ENCODE data around the gene PCDHGB3. TPM values are rescaled to one million over a fixed set of nuclear protein-coding genes. Genes with fewer than 3 reads are reported as not detected.
A peak's percentile ranks its signal among the peaks of the same experiment; 100 is the strongest.
"Not testable (repeated sequence)": the region's sequence is repeated elsewhere in the genome, so short reads cannot be mapped to it uniquely, and the experiment has no call there.

Gene PCDHGB3
- total and polyA plus RNA-seq, 12 donors, result 0.03 to 7.1 (median 2.4) TPM

GRCh38 chr5:141411575-141411974 is 41.5 kb downstream of the PCDHGB3 start:
- intact Hi-C loops (cut with DNase I), result loop anchor here (5.0 to 10.0 kb wide), 5 partner anchors 97 to 187 kb away; partner anchors contain the start of gene PCDHB14 (in 1 of the 2)
- Histone ChIP-seq H3K4me3 (no peak overlapping the region), H3K27me3 (no peaks in the 10 kb centered on the region), H3K27ac (no peak overlapping the region), H3K9me3 (replicated peaks in 1 of 3) (peaks cover 0 to 52% (median 6%) of the 10 kb centered on the region in 3 donors), H3K4me1 (replicated peaks in 1 of 2) (no peaks in the 10 kb centered on the region), H3K36me3 (replicated peaks in 1 of 2) (no peaks in the 10 kb centered on the region)
- DNase-seq, result no peak
- WGBS, 4 donors, result 56 to 73% (median 64%) methylated on average over 3 of the region's 3 CpGs
- no peak for TF ChIP-seq CTCF (IDR thresholded peaks at IDR 0.05)
- TF ChIP-seq POLR2A (IDR thresholded peaks at IDR 0.05), result no peak

GRCh38 chr5:141412854-141413539 is 43.0 kb downstream of the PCDHGB3 start, which contains the start of gene PCDHGA10:
Gene PCDHGA10 (plus strand): TSS chr5:141412987. CDS start chr5:141413176, 189 bp downstream.
- WGBS, 4 donors, result 9 to 20% (median 14%) methylated on average over 31 of the region's 31 CpGs
- no peak for TF ChIP-seq POLR2A (IDR thresholded peaks at IDR 0.05)
- peak; percentile 19 to 44 (median 38) for TF ChIP-seq CTCF (IDR thresholded peaks at IDR 0.05)
- H3K36me3 ChIP-seq (replicated peaks in 1 of 2), result no peaks in the 10 kb centered on the region
- no peaks in the 10 kb centered on the region for H3K27me3 ChIP-seq
- peaks cover 0 to 48% (median 0%) of the 10 kb centered on the region in 3 donors for H3K9me3 ChIP-seq (replicated peaks in 1 of 3)
- H3K4me1 ChIP-seq (replicated peaks in 1 of 2), result no peaks in the 10 kb centered on the region
- intact Hi-C loops (cut with DNase I), result loop anchor here (5.0 to 10.0 kb wide), 5 partner anchors 98 to 188 kb away; partner anchors contain the start of gene PCDHB14 (in 1 of the 2)
- peak within 1 kb of the TSS in 1 of 5 donors; percentile 40 for H3K27ac ChIP-seq
- peak in 6 of 7 donors; percentile 34 to 68 (median 46) for DNase-seq
- H3K4me3 ChIP-seq, result peak within 1 kb of the TSS in 2 of 4 donors; percentile 6 to 43

- WGBS, 4 donors, result 9 to 16% (median 13%) methylated on average over 21 to 25 of the region's 25 CpGs
- TF ChIP-seq CTCF (IDR thresholded peaks at IDR 0.05) (no peak), POLR2A (IDR thresholded peaks at IDR 0.05) (no peak)
- no peak for DNase-seq
- peak overlapping the region in 2 of 4 donors; percentile 6 to 43 for H3K4me3 ChIP-seq
- H3K4me1 ChIP-seq (replicated peaks in 1 of 2), result no peaks in the 10 kb centered on the region
- H3K27me3 ChIP-seq, result no peaks in the 10 kb centered on the region
- no peak overlapping the region for H3K27ac ChIP-seq
- peaks cover 0 to 49% (median 0%) of the 10 kb centered on the region in 3 donors for H3K9me3 ChIP-seq (replicated peaks in 1 of 3)
- no peaks in the 10 kb centered on the region for H3K36me3 ChIP-seq (replicated peaks in 1 of 2)
- intact Hi-C loops (cut with DNase I), result loop anchor here (5.0 to 10.0 kb wide), 5 partner anchors 99 to 189 kb away; partner anchors contain the start of gene PCDHB14 (in 1 of the 2)
Measured at GRCh38 chr5:141413540-141414069, 43.6 kb downstream of the PCDHGB3 start.

GRCh38 chr5:141414548-141415274 is 44.7 kb downstream of the PCDHGB3 start:
- not testable (repeated sequence) for DNase-seq; H3K4me1 ChIP-seq (replicated peaks in 1 of 2); H3K4me3 ChIP-seq; H3K27me3 ChIP-seq; H3K36me3 ChIP-seq (replicated peaks in 1 of 2); H3K27ac ChIP-seq
- intact Hi-C loops (cut with DNase I), result loop anchor here (5.0 to 10.0 kb wide), 5 partner anchors 100 to 190 kb away; partner anchors contain the start of gene PCDHB14 (in 1 of the 2)
- peaks cover 0 to 49% (median 0%) of the 10 kb centered on the region in 3 donors for H3K9me3 ChIP-seq (replicated peaks in 1 of 3)
- 22 to 36% (median 22%) methylated on average over 5 to 46 of the region's 46 CpGs for WGBS, 4 donors

GRCh38 chr5:141415275-141415618 is 45.2 kb downstream of the PCDHGB3 start:
- not testable (repeated sequence) for H3K27ac ChIP-seq; H3K4me3 ChIP-seq; H3K36me3 ChIP-seq (replicated peaks in 1 of 2); H3K4me1 ChIP-seq (replicated peaks in 1 of 2); H3K27me3 ChIP-seq; DNase-seq
- intact Hi-C loops (cut with DNase I), result loop anchor here (10.0 kb wide), 4 partner anchors 100 to 190 kb away; partner anchors contain the start of gene PCDHB14 (in 1 of the 2)
- H3K9me3 ChIP-seq (replicated peaks in 1 of 3), result peaks cover 0 to 49% (median 5%) of the 10 kb centered on the region in 3 donors
- 20 to 43% (median 28%) methylated on average over 6 to 24 of the region's 24 CpGs for WGBS, 4 donors
